HG03135 (cell line): ENCODE results near the gene COL4A2.

Experiments used
- ATAC-seq: cut with Tn5 transposase; IDR thresholded peaks from one replicate; pipeline ENCODE4 v1.9.1; 2021; ENCODE audit warnings: mild to moderate bottlenecking, moderate library complexity; ENCODE audit not compliant: unreplicated experiment

The COL4A2 gene

DNA sequence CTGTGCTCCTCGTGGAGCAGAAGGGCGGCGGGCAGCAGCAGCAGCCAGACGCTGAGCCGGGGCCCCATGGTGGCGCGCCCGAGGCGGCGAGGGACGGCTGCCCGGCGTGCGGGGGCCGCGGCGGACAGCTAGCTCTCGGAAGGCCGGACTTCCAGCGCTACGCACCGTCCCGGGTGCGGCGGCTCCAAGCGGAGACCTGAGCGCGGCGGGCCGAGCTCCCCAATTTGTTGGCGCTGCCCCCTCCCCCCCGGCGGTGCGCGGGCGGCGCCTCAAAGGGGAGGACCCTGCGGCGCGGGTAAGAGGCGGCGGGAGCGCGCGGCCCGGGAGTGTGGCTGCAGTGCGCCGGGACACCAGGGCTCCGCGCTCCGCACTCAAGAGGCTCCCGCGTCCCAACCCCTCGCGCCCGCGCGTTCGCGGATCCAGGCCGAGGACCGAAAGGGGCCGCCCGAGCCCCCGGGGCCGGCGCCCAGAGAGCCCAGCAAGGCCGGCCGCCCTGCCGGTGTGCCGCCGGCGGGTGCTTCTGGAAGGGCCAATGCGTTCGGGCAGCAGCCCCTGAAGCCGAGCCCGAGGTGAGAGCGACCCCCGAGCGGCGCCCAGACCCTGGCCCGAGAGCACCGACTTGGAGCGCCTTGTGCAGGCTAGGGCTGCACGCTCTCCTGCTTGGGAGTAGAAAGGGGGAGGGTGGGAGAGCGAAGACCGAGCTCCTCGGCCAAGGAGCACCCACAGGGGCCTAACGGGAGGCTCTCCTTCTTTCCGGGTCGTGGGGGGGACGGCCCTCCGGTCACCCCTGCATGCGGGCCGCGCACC is at the start of gene COL4A2, which contains the start of gene COL4A1:
Gene COL4A2, plus strand, starts transcription at position 325 of the 807 bp plus-strand sequence. CDS start 620 bp downstream, outside the sequence.
Gene COL4A1, minus strand, starts transcription at position 198 of the 807 bp plus-strand sequence. Its CDS starts 130 bp downstream, at position 68.
- no peak for ATAC-seq

- ATAC-seq: no peak
Observed at GRCh38 chr13:110257408-110257807, 49.7 kb upstream of the COL4A2 start.

DNA sequence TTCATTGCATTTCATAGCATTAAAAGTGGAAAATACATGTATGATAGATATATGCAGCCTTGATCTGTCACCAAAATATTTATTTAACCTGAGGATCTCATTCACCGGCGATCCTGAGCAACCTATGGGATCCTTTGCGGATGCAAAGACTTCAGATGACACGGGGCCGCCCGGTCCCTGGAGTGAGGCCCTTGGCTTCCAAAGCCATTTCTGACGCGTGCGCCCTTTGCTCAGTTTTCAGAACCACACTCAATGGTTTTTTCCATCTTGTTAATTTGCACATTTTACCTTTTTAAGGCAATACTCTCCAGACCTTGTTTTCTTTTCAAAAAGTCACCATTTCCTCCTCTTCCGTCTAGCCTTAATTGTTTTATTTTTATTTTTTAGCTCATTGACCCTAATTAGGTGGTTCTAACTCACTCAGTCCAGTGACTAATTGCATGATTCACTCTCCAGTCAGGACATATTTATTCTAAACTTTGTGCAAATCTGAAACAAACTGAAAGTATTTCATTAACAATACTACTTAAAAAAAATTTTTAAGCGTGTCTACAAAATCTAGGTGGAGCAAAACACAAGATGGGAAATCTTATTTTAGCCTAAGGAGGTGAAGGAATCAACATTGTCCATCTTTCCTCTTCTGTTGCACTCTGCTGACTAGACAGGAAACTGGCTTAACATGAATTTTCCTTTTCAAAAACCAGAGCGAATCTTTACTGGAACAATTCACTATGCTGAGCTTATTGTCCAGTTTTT is 48.0 kb upstream of the COL4A2 start:
- no peak for ATAC-seq

- no peak for ATAC-seq
Observed at GRCh38 chr13:110259651-110260050, 47.4 kb upstream of the COL4A2 start.

- ATAC-seq: no peak
Observed at GRCh38 chr13:110261166-110262081, 45.7 kb upstream of the COL4A2 start.

- no peak for ATAC-seq
Observed at GRCh38 chr13:110262082-110262436, 45.0 kb upstream of the COL4A2 start.

DNA sequence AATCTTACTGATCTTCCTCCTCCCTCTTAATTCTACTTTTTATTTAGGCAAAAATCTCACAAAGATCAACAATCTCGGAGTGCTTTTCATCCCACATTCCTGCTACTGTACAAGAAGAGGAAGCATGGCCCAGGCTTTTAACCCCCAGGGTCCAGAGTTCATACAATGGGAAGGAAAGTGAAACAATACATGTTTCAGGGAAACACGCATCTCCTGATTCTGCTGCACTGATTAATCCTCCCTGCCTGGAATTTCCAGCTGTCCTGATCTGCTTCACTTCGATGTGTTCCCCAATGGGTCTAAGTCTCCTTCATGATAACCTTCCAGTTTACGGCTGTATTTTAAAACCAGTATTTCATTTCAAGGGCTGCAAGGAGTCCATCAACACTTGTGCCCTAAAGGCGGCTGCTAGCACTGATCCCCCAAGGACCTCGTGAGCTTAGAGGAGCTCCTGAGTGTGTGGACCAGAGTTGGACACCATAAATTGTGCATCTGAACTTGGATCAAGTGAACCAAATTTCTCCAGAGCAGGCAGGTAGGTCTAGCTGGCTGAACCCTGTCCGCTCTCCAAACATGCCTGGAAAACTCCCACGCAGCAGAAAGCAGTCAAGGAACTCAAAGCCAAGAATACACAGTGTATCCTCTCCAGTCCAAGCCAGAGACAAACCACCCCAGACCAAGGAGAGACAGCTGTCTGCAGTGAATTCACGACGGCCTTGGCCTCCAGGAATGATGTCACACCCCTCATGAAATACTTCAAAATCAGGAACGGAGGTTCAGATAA is 44.4 kb upstream of the COL4A2 start:
- no peak for ATAC-seq

- no peak for ATAC-seq
Observed at GRCh38 chr13:110263404-110263803, 43.7 kb upstream of the COL4A2 start.

DNA sequence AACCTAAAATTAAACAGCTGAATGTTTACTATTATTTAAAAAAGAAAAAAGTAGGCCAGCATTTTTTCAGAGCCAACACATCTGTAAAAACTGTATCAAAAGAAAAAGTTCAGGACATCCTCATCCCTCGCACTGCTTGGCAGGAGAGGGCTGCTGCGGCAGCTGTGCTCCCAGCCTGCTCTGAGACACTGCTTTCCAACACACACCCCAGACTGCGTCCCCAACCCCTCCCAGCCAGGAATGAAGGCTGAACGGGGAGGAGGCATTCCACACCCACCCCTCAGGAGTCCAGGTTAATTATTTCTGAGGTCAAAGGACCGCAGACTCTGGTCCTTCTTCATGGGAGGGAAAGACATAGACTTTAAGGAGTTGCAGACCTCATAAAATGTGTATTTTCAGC is 43.2 kb upstream of the COL4A2 start:
- no peak for ATAC-seq

DNA sequence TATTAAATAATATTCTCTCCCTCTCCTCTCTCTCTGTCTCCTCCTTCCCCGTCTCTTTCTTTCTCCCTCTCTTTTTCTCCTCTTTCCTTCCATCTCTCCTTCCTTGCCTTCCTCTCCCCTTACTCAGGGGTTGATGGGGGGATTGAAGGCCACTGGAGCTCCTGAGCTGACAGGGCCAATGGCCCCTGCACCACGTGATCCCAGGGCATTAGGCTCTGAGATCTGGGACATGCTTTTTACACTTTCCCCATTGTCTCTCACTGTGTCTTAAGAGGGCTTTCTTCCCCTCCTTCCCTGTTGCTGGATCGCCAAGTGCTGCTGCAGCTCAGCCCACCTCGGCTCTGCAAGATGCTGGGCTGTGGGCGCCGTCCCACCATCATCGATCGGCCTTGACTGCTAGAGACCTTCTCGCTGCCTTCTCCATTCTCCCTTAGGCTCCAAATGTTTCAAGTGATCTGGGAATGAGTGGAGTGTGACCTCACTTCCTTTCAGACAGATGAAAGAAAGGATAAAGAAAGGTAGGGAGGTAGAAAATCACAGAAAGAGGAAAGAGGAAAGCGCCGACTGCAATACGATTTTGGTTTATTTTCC is 42.3 kb upstream of the COL4A2 start:
- ATAC-seq: no peak

DNA sequence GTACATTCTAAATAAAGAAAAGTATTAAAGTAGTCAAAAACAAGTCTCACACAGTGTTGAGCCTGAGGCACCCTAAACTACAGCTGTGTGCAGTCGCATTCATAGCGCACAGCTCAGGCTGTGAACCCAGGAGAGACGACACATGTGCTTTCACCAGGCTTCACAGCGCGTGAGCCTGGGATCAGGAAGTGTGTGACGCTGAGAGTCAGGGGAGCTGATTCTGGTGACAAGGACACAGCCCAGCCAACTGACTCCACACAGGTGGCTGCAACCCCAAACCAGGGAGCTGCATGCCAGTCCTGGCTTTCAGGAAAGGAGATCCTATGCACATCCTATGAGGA is 41.8 kb upstream of the COL4A2 start:
- ATAC-seq: no peak

GRCh38 chr13:110265682-110266430 is 41.2 kb upstream of the COL4A2 start:
- no peak for ATAC-seq

GRCh38 chr13:110266431-110266809 is 40.7 kb upstream of the COL4A2 start:
- no peak for ATAC-seq

GRCh38 chr13:110266983-110267382 is 40.1 kb upstream of the COL4A2 start:
- ATAC-seq: no peak

DNA sequence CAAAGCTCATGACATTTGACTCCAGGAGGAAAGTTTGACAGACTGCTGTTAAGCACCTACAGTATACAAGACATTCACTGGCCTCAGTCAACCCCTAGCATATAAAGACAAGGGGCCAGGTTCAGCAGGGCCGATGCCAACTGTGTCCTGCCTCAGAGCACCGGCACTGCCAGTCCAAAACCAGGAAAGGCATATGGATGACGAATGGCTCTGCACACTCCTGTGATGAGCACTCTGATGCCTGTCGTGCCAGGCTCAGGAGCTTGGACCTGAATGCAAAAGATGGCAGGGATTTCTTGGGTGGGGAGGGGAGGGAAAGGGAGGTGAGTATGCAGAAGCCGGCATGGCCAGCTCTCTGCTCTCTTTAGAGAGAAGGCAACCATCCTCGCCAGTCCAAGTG is 39.0 kb upstream of the COL4A2 start:
- no peak for ATAC-seq

DNA sequence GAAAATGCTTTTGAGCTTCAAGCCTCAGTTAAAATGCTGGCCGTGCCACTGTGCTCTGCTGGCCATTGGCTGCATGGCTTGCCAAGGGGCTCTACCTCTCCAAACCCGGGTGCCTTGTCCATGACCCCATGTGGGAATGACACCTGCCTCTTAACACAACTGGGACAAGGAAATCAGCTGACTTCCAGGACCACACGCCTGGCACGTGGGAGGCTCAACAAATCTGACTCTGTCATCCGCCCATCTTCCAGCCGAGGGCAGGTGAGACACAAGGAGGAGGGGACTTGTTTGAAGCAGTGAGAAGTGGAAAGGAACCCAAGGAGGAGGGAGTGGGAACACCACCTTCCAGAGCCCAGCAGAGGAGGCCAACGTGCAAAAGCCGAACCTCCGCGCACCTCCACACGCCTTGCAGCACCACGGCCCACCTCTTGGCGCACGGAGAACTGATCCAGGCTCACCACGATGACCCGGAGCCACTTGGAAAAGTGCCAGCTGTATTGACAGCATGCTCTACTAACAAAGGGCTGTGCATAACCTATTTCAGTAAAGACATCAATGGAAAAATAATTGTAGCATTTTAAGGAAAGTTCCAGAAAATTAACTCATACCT is 38.4 kb upstream of the COL4A2 start:
- no peak for ATAC-seq

DNA sequence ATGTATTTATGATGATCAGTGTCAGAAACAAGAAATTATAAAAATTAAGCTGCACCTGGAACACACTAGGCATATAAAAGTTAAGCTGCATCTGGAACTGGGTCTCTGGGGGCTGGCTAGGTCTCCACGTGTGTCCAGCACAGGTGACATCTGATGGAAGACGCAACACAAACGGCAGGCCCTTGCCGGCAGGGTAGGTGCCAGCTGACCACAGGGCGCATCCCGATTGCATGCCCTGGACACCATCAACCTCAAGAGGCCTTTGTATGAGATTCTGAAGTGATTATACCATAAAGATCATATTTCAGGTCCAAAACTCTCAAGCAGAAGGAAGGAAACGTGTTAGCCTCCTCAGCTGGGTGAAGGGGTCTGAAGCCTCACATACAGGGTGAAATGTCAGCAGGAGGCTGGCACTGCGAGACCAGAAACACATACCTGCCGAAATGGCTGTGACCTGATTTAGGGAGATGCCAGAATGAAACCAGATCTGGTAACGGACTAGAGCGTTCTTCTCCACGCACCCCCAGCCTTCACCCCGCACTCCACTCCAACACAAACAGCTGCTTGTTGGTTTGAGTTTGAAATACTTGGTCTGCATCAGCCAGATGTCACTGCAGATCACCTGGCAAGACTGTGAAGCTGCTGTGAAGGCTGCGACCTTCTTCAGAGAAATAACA is 37.4 kb upstream of the COL4A2 start:
- no peak for ATAC-seq

DNA sequence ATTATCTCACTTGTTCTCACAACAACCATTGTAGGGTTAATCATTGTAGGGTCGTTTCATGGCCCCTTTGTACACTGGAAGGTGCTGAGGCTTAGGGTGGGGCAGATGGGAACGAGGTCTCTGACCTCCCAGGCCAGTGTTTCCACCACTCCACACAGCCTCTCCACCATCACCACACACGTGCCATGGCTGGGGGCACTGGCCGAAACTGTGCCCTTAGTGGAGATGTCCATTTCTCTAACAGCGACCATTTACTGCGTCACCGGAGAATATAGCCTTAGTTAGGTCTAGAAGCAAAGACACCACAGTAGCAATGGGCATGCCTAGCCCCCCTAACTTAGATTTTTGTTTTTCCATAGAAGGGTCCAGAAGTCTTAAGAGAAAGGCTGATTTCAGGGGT is 36.6 kb upstream of the COL4A2 start:
- no peak for ATAC-seq
